GM12891 (cell line): Measurements from ENCODE around the gene ELFN2.

Experiments used
- POLR2A ChIP-seq: IDR thresholded peaks from 2 replicates; pipeline ENCODE4 v1.6.1; 2011; ENCODE audit warnings: low read depth, low read length, control low read depth
- POLR2AphosphoS5 ChIP-seq: IDR thresholded peaks from 2 replicates; pipeline ENCODE4 v1.6.1; 2011; ENCODE audit warnings: low read depth, low read length, control low read depth
- TAF1 ChIP-seq: IDR thresholded peaks from 2 replicates; pipeline ENCODE4 v1.6.1; 2011; ENCODE audit warnings: low read depth, low read length, control low read depth

- no peak for TF ChIP-seq POLR2A
- TF ChIP-seq POLR2AphosphoS5 = no peak
- TF ChIP-seq TAF1 = no peak
These were observed 47.6 kb downstream of the ELFN2 start for GRCh38 chr22:37379722-37380121.
